Ectodermal cell (in vitro differentiated cells): ENCODE measurements around the gene GPATCH2L.

Experiments
- H3K27ac ChIP-seq: 2 replicates; pipeline ENCODE4 v1.7.0; 2013; ENCODE audit warnings: mild to moderate bottlenecking, low read depth, low read length; ENCODE audit not compliant: insufficient read depth, poor library complexity, severe bottlenecking
- H3K27me3 ChIP-seq: 2 replicates; pipeline ENCODE4 v1.7.0; 2013; ENCODE audit warnings: mild to moderate bottlenecking, low read length; ENCODE audit not compliant: insufficient read depth, control insufficient read depth, poor library complexity, severe bottlenecking
- H3K36me3 ChIP-seq: one replicate; pipeline ENCODE4 v1.7.0; 2013; ENCODE audit warnings: low read length; ENCODE audit not compliant: control insufficient read depth, insufficient read depth
- H3K4me1 ChIP-seq: one replicate; pipeline ENCODE4 v1.7.0; 2013; ENCODE audit warnings: low read length; ENCODE audit not compliant: control insufficient read depth, insufficient read depth
- H3K4me3 ChIP-seq: 2 replicates; pipeline ENCODE4 v1.7.0; 2013; ENCODE audit warnings: low read depth, low read length, control low read depth; ENCODE audit not compliant: insufficient read depth
- H3K9me3 ChIP-seq: 2 replicates; pipeline ENCODE4 v1.7.0; 2013; ENCODE audit warnings: mild to moderate bottlenecking, low read length, moderate library complexity; ENCODE audit not compliant: control insufficient read depth
- WGBS, 2 experiments: methylation state at CpG; one replicate each; pipeline ENCODE4 v1.1.7; 2013; ENCODE audit warnings: missing lambda C conversion rate in 2 of 2; 5-methylcytosine and 5-hydroxymethylcytosine counted together

Gene GPATCH2L

DNA sequence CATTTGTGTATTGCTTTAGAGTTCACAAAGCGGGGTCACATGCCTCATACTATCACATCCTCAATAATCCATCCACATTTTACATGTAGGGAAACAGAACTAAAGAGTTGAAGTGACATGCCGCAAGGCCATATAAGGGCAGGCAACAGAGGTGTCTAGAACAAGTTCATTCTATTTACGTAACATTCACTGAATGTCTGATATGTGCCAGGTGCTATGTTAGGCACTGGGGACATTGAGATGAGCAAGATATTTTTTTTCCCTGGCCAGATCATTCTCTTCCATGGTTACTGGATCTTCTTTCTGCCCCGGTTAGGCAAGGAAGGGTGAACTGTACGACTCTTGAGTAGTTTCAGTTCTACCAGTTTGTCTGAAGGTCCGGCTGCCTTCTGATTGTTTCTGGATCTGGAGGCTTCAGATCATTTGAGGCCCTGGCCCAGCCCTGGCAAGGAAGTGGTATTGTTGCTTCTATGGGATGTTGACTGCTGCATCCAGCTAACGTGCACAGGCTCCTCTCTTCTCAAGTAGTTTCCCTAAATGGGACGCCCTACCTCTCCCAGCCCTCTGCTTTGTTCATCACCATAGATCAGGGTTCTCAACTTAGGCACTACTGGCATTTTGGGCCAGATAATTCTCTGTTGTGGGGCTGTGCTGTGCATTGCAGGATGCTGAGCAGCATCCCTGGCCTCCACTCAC, 12.1 kb downstream of the GPATCH2L start:
- H3K36me3 ChIP-seq: peaks cover 18% of the 10 kb centered on the region
- H3K27ac ChIP-seq: no peak overlapping the region
- no peaks in the 10 kb centered on the region for H3K4me1 ChIP-seq
- no peak overlapping the region for H3K4me3 ChIP-seq
- no peaks in the 10 kb centered on the region for H3K9me3 ChIP-seq
- H3K27me3 ChIP-seq: no peaks in the 10 kb centered on the region
- 82% methylated on average over 8 of the region's 8 CpGs for WGBS, 2 experiments

DNA sequence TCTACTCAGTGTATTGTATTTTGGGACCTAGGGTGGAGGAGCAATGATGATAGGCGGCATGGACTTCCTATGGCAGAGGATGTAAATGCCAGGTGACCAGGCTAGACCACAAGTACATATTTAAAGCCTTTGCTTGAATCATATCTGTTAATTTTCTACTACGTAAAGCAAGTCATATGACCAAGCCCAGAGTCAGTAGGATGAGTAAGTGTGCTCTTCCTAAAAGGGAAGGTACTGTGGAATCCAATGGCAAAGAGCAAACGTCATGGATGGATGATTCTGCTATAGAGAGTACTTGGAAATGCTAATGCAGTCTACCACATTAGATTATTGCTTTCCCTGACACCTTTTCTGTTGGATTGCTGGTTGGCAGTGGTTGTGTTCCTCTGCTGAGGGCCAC, 16.8 kb downstream of the GPATCH2L start:
- H3K27me3 ChIP-seq: no peaks in the 10 kb centered on the region
- WGBS, 2 experiments: 93% methylated on average over 3 of the region's 3 CpGs
- H3K27ac ChIP-seq: no peak overlapping the region
- H3K36me3 ChIP-seq: peaks cover 23% of the 10 kb centered on the region
- no peak overlapping the region for H3K4me3 ChIP-seq
- no peaks in the 10 kb centered on the region for H3K9me3 ChIP-seq
- no peaks in the 10 kb centered on the region for H3K4me1 ChIP-seq

DNA sequence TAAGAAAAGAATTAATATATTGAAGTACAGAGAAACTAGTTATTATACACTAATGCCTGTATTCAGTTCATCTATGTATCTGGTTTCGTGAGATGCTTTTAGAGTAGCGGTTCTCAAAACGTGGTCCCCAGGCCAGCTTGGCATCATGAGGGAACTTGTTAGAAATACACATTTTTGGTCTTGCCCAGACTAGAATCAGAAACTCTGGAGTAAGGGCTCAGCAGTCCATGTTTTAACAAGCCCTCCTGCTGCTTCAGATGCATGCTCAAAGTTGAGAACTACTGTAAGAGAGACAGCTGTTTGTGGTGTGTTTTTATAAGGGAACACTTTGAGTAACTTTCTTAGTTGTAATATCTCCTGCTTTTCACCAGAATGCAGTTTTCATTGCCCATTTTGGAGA, 18.1 kb downstream of the GPATCH2L start:
- WGBS, 2 experiments: 97% methylated on average over 3 of the region's 3 CpGs
- no peaks in the 10 kb centered on the region for H3K4me1 ChIP-seq
- no peaks in the 10 kb centered on the region for H3K27me3 ChIP-seq
- no peak overlapping the region for H3K4me3 ChIP-seq
- H3K36me3 ChIP-seq: peaks cover 23% of the 10 kb centered on the region
- H3K27ac ChIP-seq: no peak overlapping the region
- H3K9me3 ChIP-seq: no peaks in the 10 kb centered on the region

DNA sequence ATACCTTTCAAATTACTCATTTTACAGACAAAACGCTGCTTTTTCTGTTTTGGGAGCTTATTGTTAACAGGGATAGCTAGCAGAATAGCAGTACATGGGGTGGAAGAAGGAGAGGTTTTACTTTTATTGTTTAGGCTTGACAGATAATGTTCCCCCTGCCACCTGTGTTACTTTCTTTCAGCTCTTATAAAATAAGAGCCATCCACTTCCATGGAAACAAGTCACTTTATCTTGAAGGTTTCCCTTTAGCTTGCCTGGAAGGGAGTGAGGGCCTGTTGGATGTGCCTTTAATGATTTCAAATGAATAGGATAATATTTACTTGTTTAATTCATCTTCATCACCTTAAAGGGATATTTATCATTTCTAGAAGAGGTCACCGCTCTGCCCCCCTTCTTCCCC, 23.3 kb downstream of the GPATCH2L start:
- Histone ChIP-seq H3K9me3 (no peaks in the 10 kb centered on the region), H3K4me1 (no peaks in the 10 kb centered on the region), H3K36me3 (peaks cover 33% of the 10 kb centered on the region), H3K27me3 (no peaks in the 10 kb centered on the region), H3K27ac (no peak overlapping the region), H3K4me3 (no peak overlapping the region)
- WGBS, 2 experiments: 89% methylated on average over 2 of the region's 2 CpGs; no CpG with 5 or more reads in 1 of the 2 experiments

DNA sequence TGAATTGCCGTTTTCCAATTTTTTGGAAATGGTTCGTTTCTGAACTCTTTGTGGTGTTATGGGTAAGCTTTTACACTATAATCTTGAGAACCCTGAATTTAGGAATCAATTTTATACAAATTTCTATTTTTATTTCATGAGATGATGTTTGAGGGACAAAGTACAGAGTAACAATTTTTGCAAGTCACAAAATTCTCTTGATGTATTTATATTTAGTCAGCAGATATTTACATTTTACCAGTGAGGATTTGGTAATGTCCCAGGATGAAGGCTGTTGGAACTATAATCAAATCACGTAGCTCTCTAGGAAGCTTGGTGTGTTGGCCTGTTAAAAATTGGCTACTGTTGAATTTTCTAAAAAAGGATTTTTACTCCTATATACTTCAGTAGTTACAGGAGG, 24.2 kb downstream of the GPATCH2L start:
- Histone ChIP-seq H3K27ac (no peak overlapping the region), H3K4me3 (no peak overlapping the region), H3K9me3 (no peaks in the 10 kb centered on the region), H3K4me1 (no peaks in the 10 kb centered on the region), H3K36me3 (peaks cover 37% of the 10 kb centered on the region), H3K27me3 (no peaks in the 10 kb centered on the region)
- 80 to 90% methylated on average over 3 of the region's 3 CpGs for WGBS, 2 experiments

DNA sequence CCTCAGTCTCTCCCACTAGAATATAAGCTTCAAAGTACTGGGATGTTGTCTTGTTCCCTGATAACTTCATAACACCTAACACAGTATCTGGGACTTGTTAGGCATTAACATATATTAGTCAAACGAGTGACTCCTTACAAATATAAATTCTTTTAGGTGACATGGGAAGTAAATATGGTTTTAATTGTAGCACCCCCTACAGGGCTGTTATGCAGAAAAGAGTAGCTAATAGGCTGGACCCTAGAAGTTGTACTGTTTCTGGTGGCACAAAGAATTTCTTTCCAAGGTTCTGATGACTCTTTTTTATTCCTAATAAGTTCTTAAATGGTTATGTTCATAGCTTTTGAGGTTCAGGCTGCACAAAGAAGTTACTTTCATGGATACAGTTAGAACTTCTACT, 29.8 kb downstream of the GPATCH2L start:
- no peak overlapping the region for H3K4me3 ChIP-seq
- H3K27me3 ChIP-seq: no peaks in the 10 kb centered on the region
- H3K36me3 ChIP-seq: peaks cover 25% of the 10 kb centered on the region
- H3K4me1 ChIP-seq: peaks cover 5% of the 10 kb centered on the region
- no peak overlapping the region for H3K27ac ChIP-seq
- no peaks in the 10 kb centered on the region for H3K9me3 ChIP-seq
- 75% methylated on average over 1 of the region's 1 CpG; no CpG with 5 or more reads in 1 of the 2 experiments for WGBS, 2 experiments

DNA sequence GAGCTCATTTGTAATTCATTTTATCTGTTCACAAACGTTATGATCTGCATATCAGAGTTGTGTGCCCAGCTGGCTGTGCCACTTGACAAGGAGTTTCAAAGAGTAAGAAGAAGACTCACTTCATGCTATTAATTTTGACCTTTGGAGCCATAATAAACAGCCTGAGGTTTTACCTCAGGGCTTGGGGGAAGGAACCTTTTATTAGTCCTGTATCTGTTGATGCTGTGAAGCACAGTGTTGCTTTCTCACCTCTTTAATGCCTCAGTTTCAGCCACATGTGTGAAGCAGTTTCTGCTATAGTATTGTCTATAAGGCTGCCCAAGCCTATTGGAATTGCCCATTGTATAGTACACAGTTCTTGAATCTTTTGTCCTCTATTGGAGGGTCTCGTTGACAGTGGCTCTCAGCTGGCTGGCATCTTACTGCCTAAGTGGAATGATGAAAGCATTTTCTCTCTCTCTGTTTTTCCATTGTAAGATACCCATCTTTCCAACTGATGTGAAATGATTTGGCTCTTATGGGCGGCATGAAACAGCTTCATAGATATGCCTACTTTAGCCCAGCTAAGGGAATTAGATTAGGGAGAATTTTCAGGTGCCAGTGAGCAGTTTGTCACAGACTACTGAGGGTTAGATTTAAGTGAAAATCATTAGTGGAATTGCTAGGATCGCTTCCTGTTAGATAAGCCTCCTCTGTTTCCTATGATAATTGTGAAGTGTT, 34.7 kb downstream of the GPATCH2L start:
- no peaks in the 10 kb centered on the region for H3K9me3 ChIP-seq
- H3K27ac ChIP-seq: no peak overlapping the region
- H3K4me1 ChIP-seq: peaks cover 5% of the 10 kb centered on the region
- peaks cover 5% of the 10 kb centered on the region for H3K36me3 ChIP-seq
- 86 to 93% methylated on average over 3 to 4 of the region's 4 CpGs for WGBS, 2 experiments
- no peaks in the 10 kb centered on the region for H3K27me3 ChIP-seq
- H3K4me3 ChIP-seq: no peak overlapping the region

DNA sequence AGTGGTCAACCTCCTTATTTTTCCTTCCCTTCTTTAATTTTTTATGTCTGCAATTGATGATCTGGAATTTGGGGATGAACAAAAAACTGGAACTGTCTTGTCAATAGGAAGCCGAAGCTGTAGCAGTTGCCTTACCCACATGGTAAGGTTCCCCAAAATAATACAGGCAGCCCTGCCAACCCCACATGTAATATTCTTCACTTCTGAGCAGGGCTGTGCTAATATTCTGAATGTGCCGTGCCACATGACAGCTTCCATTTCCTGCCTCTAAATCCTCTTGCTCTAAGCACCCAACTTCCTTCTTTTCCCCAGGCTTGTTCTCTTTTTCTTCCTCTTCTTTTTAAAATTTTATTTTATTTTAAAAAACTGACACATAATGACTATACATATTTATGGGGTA, 39.6 kb downstream of the GPATCH2L start:
- no peaks in the 10 kb centered on the region for H3K9me3 ChIP-seq
- H3K27me3 ChIP-seq: no peaks in the 10 kb centered on the region
- peaks cover 3% of the 10 kb centered on the region for H3K4me1 ChIP-seq
- H3K4me3 ChIP-seq: no peak overlapping the region
- H3K36me3 ChIP-seq: peaks cover 1% of the 10 kb centered on the region
- no peak overlapping the region for H3K27ac ChIP-seq
- WGBS, 2 experiments: 91 to 95% methylated on average over 2 of the region's 2 CpGs

DNA sequence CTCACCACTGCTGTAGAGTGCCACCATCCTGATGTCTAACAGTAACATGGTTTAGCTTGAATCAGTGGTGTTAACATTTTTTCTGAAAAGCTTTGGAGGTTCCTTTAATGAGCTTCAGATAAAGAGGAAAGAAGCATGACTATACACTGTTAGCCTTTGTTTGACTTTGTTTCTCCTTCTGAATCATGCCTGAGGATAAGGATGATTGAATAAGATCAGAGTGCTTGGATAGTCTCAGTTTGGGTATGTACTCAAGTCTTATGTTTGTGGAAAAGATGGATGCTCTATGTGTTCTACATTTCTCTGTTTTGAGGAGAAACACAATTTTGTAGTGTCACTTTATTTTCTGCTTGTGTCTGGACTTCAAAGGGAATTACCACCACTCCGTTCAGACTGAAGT, 42.0 kb downstream of the GPATCH2L start:
- H3K27ac ChIP-seq: no peak overlapping the region
- no peaks in the 10 kb centered on the region for H3K4me1 ChIP-seq
- peaks cover 4% of the 10 kb centered on the region for H3K36me3 ChIP-seq
- no peaks in the 10 kb centered on the region for H3K9me3 ChIP-seq
- WGBS, 2 experiments: 100% methylated on average over 1 of the region's 1 CpG
- no peak overlapping the region for H3K4me3 ChIP-seq
- H3K27me3 ChIP-seq: no peaks in the 10 kb centered on the region

DNA sequence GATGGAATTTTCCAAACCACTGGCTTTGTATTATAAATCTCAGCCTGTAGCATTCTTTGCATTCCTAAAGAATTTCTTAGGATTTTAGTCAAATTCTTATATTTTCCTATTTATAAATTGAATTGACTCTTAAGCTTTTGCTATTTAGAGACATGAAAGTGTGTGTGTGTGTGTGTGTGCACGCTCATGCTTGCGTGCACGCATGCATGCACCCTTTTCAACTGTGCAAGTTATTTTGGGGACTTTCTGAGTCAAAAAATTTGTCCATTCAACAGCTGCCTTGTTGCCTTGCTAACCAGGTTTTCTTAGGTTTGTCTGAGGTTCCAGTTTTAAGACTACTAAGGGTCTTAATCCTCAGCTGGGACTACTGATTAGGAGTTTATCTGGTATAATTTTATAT, 42.6 kb downstream of the GPATCH2L start:
- 65 to 73% methylated on average over 3 of the region's 3 CpGs for WGBS, 2 experiments

More for the DNA sequence above, 42.6 kb downstream of the GPATCH2L start:
- Histone ChIP-seq H3K27me3 (no peaks in the 10 kb centered on the region), H3K4me1 (no peaks in the 10 kb centered on the region), H3K9me3 (no peaks in the 10 kb centered on the region), H3K4me3 (no peak overlapping the region), H3K36me3 (peaks cover 4% of the 10 kb centered on the region), H3K27ac (no peak overlapping the region)
